ENCODE measurements around the gene WNT9A.

DNA sequence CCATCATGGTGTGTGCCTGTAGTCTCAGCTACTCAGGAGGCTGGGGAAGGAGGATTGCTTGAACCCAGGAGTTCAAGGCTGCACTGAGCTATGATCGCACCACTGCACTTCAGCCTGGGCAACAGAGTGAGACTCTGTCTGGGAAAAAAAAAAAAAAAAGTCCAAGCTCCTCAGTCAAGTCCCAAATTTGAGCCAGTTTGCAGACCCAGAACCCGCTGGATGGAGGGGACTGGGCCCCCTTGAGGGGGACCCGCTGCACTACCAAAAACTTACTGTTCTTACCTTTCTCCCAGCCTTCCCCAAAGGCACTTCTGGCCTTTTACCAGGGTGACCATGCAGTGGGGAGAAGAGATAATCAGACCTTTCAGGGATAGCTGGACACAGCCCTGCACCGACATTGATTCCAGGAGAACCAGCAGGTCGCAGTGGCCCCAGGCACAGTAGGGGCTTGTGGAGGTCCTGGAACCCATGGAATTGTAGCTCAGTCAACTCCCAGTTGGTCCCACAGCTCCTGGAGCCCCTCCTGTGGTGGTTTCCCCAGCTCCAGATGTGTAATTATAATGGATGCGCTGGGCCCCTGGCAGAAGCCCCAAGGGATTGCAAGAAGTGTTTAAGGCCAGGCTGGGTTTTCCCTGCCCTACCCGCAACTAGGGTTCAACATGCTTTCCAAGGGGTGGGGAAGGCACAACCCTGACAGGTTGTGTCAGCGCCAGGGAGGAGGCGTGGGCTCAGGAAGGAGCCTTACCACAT lies 4.1 kb upstream of the WNT9A start:
- TF ChIP-seq POLR2AphosphoS5 (IDR thresholded peaks at IDR 0.05; ENCODE audit: low read depth, low read length) (no peak), SIN3A (IDR thresholded peaks at IDR 0.05; ENCODE audit: borderline replicate concordance, insufficient read depth, low read length) (no peak)
- TF ChIP-seq, protein P1, sequence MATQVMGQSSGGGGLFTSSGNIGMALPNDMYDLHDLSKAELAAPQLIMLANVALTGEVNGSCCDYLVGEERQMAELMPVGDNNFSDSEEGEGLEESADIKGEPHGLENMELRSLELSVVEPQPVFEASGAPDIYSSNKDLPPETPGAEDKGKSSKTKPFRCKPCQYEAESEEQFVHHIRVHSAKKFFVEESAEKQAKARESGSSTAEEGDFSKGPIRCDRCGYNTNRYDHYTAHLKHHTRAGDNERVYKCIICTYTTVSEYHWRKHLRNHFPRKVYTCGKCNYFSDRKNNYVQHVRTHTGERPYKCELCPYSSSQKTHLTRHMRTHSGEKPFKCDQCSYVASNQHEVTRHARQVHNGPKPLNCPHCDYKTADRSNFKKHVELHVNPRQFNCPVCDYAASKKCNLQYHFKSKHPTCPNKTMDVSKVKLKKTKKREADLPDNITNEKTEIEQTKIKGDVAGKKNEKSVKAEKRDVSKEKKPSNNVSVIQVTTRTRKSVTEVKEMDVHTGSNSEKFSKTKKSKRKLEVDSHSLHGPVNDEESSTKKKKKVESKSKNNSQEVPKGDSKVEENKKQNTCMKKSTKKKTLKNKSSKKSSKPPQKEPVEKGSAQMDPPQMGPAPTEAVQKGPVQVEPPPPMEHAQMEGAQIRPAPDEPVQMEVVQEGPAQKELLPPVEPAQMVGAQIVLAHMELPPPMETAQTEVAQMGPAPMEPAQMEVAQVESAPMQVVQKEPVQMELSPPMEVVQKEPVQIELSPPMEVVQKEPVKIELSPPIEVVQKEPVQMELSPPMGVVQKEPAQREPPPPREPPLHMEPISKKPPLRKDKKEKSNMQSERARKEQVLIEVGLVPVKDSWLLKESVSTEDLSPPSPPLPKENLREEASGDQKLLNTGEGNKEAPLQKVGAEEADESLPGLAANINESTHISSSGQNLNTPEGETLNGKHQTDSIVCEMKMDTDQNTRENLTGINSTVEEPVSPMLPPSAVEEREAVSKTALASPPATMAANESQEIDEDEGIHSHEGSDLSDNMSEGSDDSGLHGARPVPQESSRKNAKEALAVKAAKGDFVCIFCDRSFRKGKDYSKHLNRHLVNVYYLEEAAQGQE (IDR thresholded peaks at IDR 0.05; ENCODE audit: insufficient read depth in 1 of 2, low read depth in 2 of 2, low read length in 2 of 2), result no peak

Measured in PFSK-1 (cell line).